Fibroblast of lung (primary cell): Measurements from ENCODE around the gene ATP11A. TPM values are rescaled to one million over a fixed set of nuclear protein-coding genes. Genes with fewer than 3 reads are reported as not detected.

Experiments used
- DNase-seq, 2 donors: peaks; one replicate each; pipeline versions ENCODE4 v3.0.0 to v3.0.0-alpha.2; 2010; ENCODE audit warnings: low read depth in 2 of 2
- H2AFZ ChIP-seq: 2 replicates; pipeline ENCODE4 v1.5.1; 2012; ENCODE audit warnings: low read length, control low read depth, inconsistent platforms
- H3K27ac ChIP-seq: 2 replicates; pipeline ENCODE4 v1.5.1; 2011; ENCODE audit warnings: low read length, control low read depth; ENCODE audit not compliant: insufficient read depth
- H3K27me3 ChIP-seq: 2 replicates; pipeline ENCODE4 v1.5.1; 2011; ENCODE audit warnings: mild to moderate bottlenecking, low read length; ENCODE audit not compliant: control insufficient read depth, insufficient read depth
- H3K36me3 ChIP-seq: 2 replicates; pipeline ENCODE4 v1.5.1; 2011; ENCODE audit warnings: low read length; ENCODE audit not compliant: control insufficient read depth, insufficient read depth
- H3K4me1 ChIP-seq: 2 replicates; pipeline ENCODE4 v1.5.1; 2011; ENCODE audit warnings: low read length; ENCODE audit not compliant: control insufficient read depth, insufficient read depth; ENCODE audit errors: extremely low read depth
- H3K4me2 ChIP-seq: 2 replicates; pipeline ENCODE4 v1.5.1; 2011; ENCODE audit warnings: low read length, control low read depth; ENCODE audit not compliant: insufficient read depth; ENCODE audit errors: extremely low read depth
- H3K4me3 ChIP-seq, 4 experiments: fragments of 200-600 bp in 1 of 4; sonication (generic) in 1 of 4; replicated peaks in 1 of 4; 2 replicates each; pipeline ENCODE4 v1.5.1; 2011 to 2016; ENCODE audit warnings: low read length in 4 of 4, low read depth in 3 of 4, mild to moderate bottlenecking in 3 of 4, control low read depth in 2 of 4, inconsistent platforms in 1 of 4, mixed read lengths in 1 of 4; ENCODE audit not compliant: insufficient read depth in 1 of 4; ENCODE audit errors: control extremely low read depth in 1 of 4
- H3K79me2 ChIP-seq: 2 replicates; pipeline ENCODE4 v1.5.1; 2012; ENCODE audit warnings: mild to moderate bottlenecking, low read length, inconsistent platforms; ENCODE audit not compliant: control insufficient read depth, insufficient read depth
- H3K9ac ChIP-seq: 2 replicates; pipeline ENCODE4 v1.5.1; 2011; ENCODE audit warnings: mild to moderate bottlenecking, low read length, control low read depth; ENCODE audit not compliant: insufficient read depth
- H3K9me3 ChIP-seq: 2 replicates; pipeline ENCODE4 v1.5.1; 2012; ENCODE audit warnings: low read depth, low read length; ENCODE audit not compliant: control insufficient read depth, insufficient read depth
- H4K20me1 ChIP-seq: 2 replicates; pipeline ENCODE4 v1.5.1; 2011; ENCODE audit warnings: low read length; ENCODE audit not compliant: control insufficient read depth, insufficient read depth; ENCODE audit errors: extremely low read depth
- EZH2 ChIP-seq: IDR thresholded peaks from 2 replicates; pipeline ENCODE4 v1.5.1; 2012; ENCODE audit warnings: low read length, control low read depth, mild to moderate bottlenecking; ENCODE audit errors: missing control alignments
- polyA plus RNA-seq, 2 donors: library from polyadenylated mRNA; depleted of rRNA in 1 of 2; stranded (reverse) in 1 of 2; unstranded in 1 of 2; fragments of >200 nt; gene quantifications; 2 replicates each; pipeline ENCODE4 v1.2.1, GENCODE V29; 2011 to 2012; ENCODE audit warnings: missing spikeins in 1 of 2
- total RNA-seq: library from RNA; depleted of rRNA; stranded (reverse); fragments of >200 nt; gene quantifications from 2 replicates; pipeline ENCODE4 v1.2.1, GENCODE V29; 2014
- TF ChIP-seq, protein P1 (sequence below), 2 donors: IDR thresholded peaks in 1 of 2; conservative IDR thresholded peaks in 1 of 2; 1 replicate in 1 of 2; 2 replicates in 1 of 2; pipeline ENCODE4 v1.5.1; 2011 to 2012; ENCODE audit warnings: low read length in 2 of 2, control low read depth in 1 of 2, inconsistent platforms in 1 of 2, low read depth in 1 of 2, mild to moderate bottlenecking in 1 of 2

The ATP11A gene
- total and polyA plus RNA-seq, 2 donors (not counting 1 experiment from before 2014, with no cell fraction given), result 2.3 to 7.8 TPM

DNA sequence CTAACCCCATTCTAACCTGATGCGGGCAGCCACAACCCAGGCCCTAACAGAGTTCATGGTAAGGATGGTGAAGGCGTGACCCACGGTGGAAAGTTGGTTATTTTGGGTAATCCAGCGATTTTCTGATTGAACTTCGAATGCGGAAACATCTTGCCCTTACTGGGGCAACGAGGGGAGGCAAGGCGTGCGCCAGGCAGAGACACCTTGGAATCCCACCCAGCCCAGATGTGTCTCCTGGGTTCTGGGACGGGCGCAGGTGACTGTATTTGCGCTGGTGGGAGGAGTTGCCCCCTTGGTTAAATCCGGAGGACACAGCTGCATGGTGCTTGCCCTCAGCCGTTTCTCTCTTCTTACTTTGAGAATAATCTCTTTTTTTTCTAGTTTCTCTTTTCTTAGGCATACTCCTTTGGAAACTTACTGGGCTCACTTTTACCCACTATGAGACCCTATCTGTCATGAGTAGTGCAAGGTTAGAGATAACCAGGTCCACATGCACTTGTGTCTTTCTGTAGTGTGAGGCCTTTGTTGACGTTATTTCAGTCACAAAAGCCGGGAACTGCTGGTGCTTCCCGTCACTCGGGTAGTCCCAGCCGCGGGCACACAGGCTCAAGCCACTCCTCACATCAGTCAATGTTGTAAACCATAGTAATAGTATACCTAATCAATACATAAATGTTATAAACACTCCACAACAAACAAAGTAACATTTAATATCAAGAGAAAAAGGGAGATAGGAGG lies 81.5 kb downstream of the ATP11A start:
- TF ChIP-seq EZH2, result no peak
- TF ChIP-seq, protein P1, sequence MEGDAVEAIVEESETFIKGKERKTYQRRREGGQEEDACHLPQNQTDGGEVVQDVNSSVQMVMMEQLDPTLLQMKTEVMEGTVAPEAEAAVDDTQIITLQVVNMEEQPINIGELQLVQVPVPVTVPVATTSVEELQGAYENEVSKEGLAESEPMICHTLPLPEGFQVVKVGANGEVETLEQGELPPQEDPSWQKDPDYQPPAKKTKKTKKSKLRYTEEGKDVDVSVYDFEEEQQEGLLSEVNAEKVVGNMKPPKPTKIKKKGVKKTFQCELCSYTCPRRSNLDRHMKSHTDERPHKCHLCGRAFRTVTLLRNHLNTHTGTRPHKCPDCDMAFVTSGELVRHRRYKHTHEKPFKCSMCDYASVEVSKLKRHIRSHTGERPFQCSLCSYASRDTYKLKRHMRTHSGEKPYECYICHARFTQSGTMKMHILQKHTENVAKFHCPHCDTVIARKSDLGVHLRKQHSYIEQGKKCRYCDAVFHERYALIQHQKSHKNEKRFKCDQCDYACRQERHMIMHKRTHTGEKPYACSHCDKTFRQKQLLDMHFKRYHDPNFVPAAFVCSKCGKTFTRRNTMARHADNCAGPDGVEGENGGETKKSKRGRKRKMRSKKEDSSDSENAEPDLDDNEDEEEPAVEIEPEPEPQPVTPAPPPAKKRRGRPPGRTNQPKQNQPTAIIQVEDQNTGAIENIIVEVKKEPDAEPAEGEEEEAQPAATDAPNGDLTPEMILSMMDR (conservative IDR thresholded peaks at IDR 0.05 in 1 of 2, IDR thresholded peaks at IDR 0.05 in 1 of 2; ENCODE audit: low read depth in 1 of 2, low read length in 2 of 2), result no peak
- H3K79me2 ChIP-seq, result no peaks in the 10 kb centered on the region
- no peaks in the 10 kb centered on the region for H3K9me3 ChIP-seq
- no peak for DNase-seq
- no peak overlapping the region for H3K4me2 ChIP-seq
- H3K4me1 ChIP-seq, result no peaks in the 10 kb centered on the region
- H3K36me3 ChIP-seq, result no peaks in the 10 kb centered on the region
- no peak overlapping the region for H3K4me3 ChIP-seq
- no peak overlapping the region for H2AFZ ChIP-seq
- no peaks in the 10 kb centered on the region for H4K20me1 ChIP-seq
- H3K27ac ChIP-seq, result no peak overlapping the region
- no peak overlapping the region for H3K9ac ChIP-seq
- H3K27me3 ChIP-seq, result no peaks in the 10 kb centered on the region

DNA sequence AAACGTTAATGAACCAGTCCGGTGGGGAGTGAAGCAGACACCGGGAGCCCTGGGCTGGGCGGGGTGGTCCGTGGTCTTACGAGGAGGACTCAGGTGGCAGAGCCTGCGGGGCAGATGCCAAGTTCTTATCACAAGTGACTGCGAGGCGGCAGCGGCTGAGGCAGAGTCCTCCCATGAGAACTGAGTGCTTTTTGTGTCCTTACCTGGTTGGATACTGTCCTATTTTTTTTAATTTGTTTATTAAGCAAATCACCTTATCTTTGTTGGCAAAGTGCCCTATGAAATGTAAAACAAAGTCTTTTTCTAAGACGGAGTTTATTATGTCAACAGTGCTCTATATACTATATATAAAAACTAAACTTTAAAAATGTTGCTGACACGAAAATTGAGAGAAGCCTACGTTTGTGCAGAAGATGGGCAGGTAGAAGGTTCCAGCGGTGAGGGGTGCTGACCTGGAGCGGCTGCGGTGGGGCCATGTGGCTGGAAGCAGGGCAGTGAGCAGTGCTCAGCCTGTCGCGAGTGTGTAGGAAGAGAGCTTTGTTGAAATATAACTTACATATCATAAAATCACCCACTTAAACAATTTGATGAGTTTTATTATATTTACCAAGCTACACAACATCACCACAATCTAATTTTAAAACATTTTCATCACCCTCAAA lies 82.2 kb downstream of the ATP11A start:
- H2AFZ ChIP-seq, result no peak overlapping the region
- H3K9ac ChIP-seq, result no peak overlapping the region
- H4K20me1 ChIP-seq, result no peaks in the 10 kb centered on the region
- no peaks in the 10 kb centered on the region for H3K27me3 ChIP-seq
- H3K36me3 ChIP-seq, result no peaks in the 10 kb centered on the region
- DNase-seq, result no peak
- H3K9me3 ChIP-seq, result no peaks in the 10 kb centered on the region
- H3K79me2 ChIP-seq, result no peaks in the 10 kb centered on the region
- no peak overlapping the region for H3K27ac ChIP-seq
- TF ChIP-seq, protein P1 (conservative IDR thresholded peaks at IDR 0.05 in 1 of 2, IDR thresholded peaks at IDR 0.05 in 1 of 2; ENCODE audit: low read depth in 1 of 2, low read length in 2 of 2), result no peak
- no peak for TF ChIP-seq EZH2
- no peak overlapping the region for H3K4me2 ChIP-seq
- no peak overlapping the region for H3K4me3 ChIP-seq
- no peaks in the 10 kb centered on the region for H3K4me1 ChIP-seq

DNA sequence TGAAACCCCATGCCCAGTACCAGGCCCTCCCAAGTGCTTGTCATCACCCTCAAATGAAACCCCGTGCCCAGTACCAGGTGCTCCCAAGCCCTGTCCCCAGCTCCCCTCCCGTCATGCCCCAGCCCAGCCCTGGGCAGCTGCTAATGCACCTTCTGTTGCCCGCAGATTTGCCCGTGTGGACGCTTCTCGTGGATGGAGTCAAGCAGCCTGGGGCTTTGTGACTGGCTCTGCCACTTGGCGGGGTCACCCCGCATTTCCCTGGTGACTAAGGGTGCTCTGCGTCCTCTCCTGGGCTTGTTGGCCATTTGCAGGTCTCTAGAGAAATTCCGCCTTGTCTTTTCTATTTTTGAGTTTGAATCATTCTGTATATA lies 82.7 kb downstream of the ATP11A start:
- no peaks in the 10 kb centered on the region for H3K9me3 ChIP-seq
- H4K20me1 ChIP-seq, result no peaks in the 10 kb centered on the region
- no peaks in the 10 kb centered on the region for H3K36me3 ChIP-seq
- no peaks in the 10 kb centered on the region for H3K4me1 ChIP-seq
- no peak overlapping the region for H3K27ac ChIP-seq
- H3K27me3 ChIP-seq, result no peaks in the 10 kb centered on the region
- H3K9ac ChIP-seq, result no peak overlapping the region
- no peaks in the 10 kb centered on the region for H3K79me2 ChIP-seq
- no peak overlapping the region for H2AFZ ChIP-seq
- no peak for DNase-seq
- TF ChIP-seq, protein P1 (conservative IDR thresholded peaks at IDR 0.05 in 1 of 2, IDR thresholded peaks at IDR 0.05 in 1 of 2; ENCODE audit: low read depth in 1 of 2, low read length in 2 of 2), result no peak
- no peak for TF ChIP-seq EZH2
- H3K4me2 ChIP-seq, result no peak overlapping the region
- H3K4me3 ChIP-seq, result no peak overlapping the region
